HepG2 (cell line): ENCODE results near the gene WNT5B. TPM values are rescaled to one million over a fixed set of nuclear protein-coding genes. Genes with fewer than 3 reads are reported as not detected.

ENCODE experiments used
- ADNP ChIP-seq: sonication (generic); formaldehyde crosslinking; IDR thresholded peaks from 2 replicates; pipeline ENCODE4 v1.4.0; 2020; ENCODE audit warnings: missing genetic modification reagents
- EEA1 ChIP-seq: sonication (generic); formaldehyde crosslinking; IDR thresholded peaks from 2 replicates; pipeline ENCODE4 v1.5.1; 2020; ENCODE audit warnings: mild to moderate bottlenecking, missing genetic modification reagents, borderline replicate concordance
- HOXD1 ChIP-seq: sonication (generic); formaldehyde crosslinking; IDR thresholded peaks from 2 replicates; pipeline ENCODE4 v1.5.0; 2020; ENCODE audit warnings: missing genetic modification reagents
- KDM3A ChIP-seq: IDR thresholded peaks from 2 replicates; pipeline ENCODE4 v1.6.1; 2018; ENCODE audit warnings: low read depth, missing compliant biosample characterization
- MXD3 ChIP-seq: IDR thresholded peaks from 2 replicates; pipeline ENCODE4 v1.6.1; 2016; ENCODE audit warnings: mild to moderate bottlenecking, missing biosample characterization, missing genetic modification reagents
- NCOA5 ChIP-seq: sonication (generic); formaldehyde crosslinking; IDR thresholded peaks from 2 replicates; pipeline ENCODE4 v1.4.0; 2020; ENCODE audit warnings: missing genetic modification reagents
- PRDM10 ChIP-seq: sonication (generic); formaldehyde crosslinking; IDR thresholded peaks from 2 replicates; pipeline ENCODE4 v1.4.0; 2020; ENCODE audit warnings: low read depth, missing genetic modification reagents
- RARG ChIP-seq: sonication (generic); formaldehyde crosslinking; IDR thresholded peaks from 2 replicates; pipeline ENCODE4 v1.4.0; 2020; ENCODE audit warnings: low read depth, mild to moderate bottlenecking, missing genetic modification reagents
- REPIN1 ChIP-seq: sonication (generic); formaldehyde crosslinking; IDR thresholded peaks from 2 replicates; pipeline ENCODE4 v1.8.0; 2022; ENCODE audit warnings: missing genetic modification reagents, low read depth, mild to moderate bottlenecking, borderline replicate concordance
- SETDB1 ChIP-seq: sonication (generic); formaldehyde crosslinking; IDR thresholded peaks from 2 replicates; pipeline ENCODE4 v1.5.1; 2020; ENCODE audit warnings: missing genetic modification reagents, mild to moderate bottlenecking, borderline replicate concordance
- SRSF4 ChIP-seq: fragments of 200-400 bp; formaldehyde crosslinking; IDR thresholded peaks from one replicate; pipeline ENCODE4 v1.6.1; 2018; ENCODE audit warnings: mild to moderate bottlenecking, low read depth, low read length, moderate library complexity; ENCODE audit not compliant: poor library complexity, severe bottlenecking
- TCF7L2 ChIP-seq: IDR thresholded peaks from 2 replicates; pipeline ENCODE4 v1.6.1; 2011; ENCODE audit warnings: mild to moderate bottlenecking, low read depth, low read length, moderate library complexity
- U2AF2 ChIP-seq: fragments of 200-400 bp; formaldehyde crosslinking; IDR thresholded peaks from 2 replicates; pipeline ENCODE4 v1.6.1; 2017; ENCODE audit warnings: low read depth, mild to moderate bottlenecking, low read length
- YEATS4 ChIP-seq: sonication (generic); formaldehyde crosslinking; IDR thresholded peaks from 2 replicates; pipeline ENCODE4 v1.4.0; 2020; ENCODE audit warnings: missing genetic modification reagents, borderline replicate concordance
- ZBTB14 ChIP-seq: sonication (generic); formaldehyde crosslinking; IDR thresholded peaks from 2 replicates; pipeline ENCODE4 v1.4.0; 2020; ENCODE audit warnings: missing genetic modification reagents
- ZFP36L1 ChIP-seq: sonication (generic); formaldehyde crosslinking; IDR thresholded peaks from 2 replicates; pipeline ENCODE4 v1.8.0; 2022; ENCODE audit warnings: mild to moderate bottlenecking, missing genetic modification reagents, moderate library complexity
- ZNF160 ChIP-seq: sonication (generic); formaldehyde crosslinking; IDR thresholded peaks from 2 replicates; pipeline ENCODE4 v1.8.0; 2022; ENCODE audit warnings: mild to moderate bottlenecking, inconsistent platforms, missing genetic modification reagents
- ZNF589 ChIP-seq: sonication (generic); formaldehyde crosslinking; conservative IDR thresholded peaks from 2 replicates; pipeline ENCODE4 v1.8.0; 2022; ENCODE audit warnings: mild to moderate bottlenecking, moderate library complexity, missing genetic modification reagents
- ZNF703 ChIP-seq: sonication (generic); formaldehyde crosslinking; IDR thresholded peaks from 2 replicates; pipeline ENCODE4 v1.5.1; 2020; ENCODE audit warnings: missing genetic modification reagents, mild to moderate bottlenecking, moderate library complexity, borderline replicate concordance
- ZNF780A ChIP-seq: sonication (generic); formaldehyde crosslinking; IDR thresholded peaks from 2 replicates; pipeline ENCODE4 v1.8.0; 2022; ENCODE audit warnings: mild to moderate bottlenecking, missing genetic modification reagents, moderate library complexity
- ZNF800 ChIP-seq: sonication (generic); formaldehyde crosslinking; IDR thresholded peaks from 2 replicates; pipeline ENCODE4 v1.4.0; 2020; ENCODE audit warnings: missing genetic modification reagents
- ZNF878 ChIP-seq: sonication (generic); formaldehyde crosslinking; IDR thresholded peaks from 2 replicates; pipeline ENCODE4 v1.8.1; 2023; ENCODE audit warnings: mild to moderate bottlenecking, missing genetic modification reagents, moderate library complexity
- ZNF891 ChIP-seq: sonication (generic); formaldehyde crosslinking; IDR thresholded peaks from 2 replicates; pipeline ENCODE4 v1.5.0; 2020; ENCODE audit warnings: mild to moderate bottlenecking, missing genetic modification reagents
- polyA plus RNA-seq, 8 experiments: library from polyadenylated mRNA; depleted of rRNA in 3 of 8; stranded (reverse) in 7 of 8; unstranded in 1 of 8; fragments of >200 nt; fragmentation: Illumina TruSeq in 4 of 8; extraction: Trizol in 4 of 8; gene quantifications; 2 replicates each; pipeline versions ENCODE4 v1.2.1 to v1.2.3, GENCODE V29; 2011 to 2016; ENCODE audit warnings: low read depth in 4 of 8, missing spikeins in 1 of 8, mixed read lengths in 1 of 8; ENCODE audit not compliant: insufficient read depth in 1 of 8
- total RNA-seq, 5 experiments: library from RNA; depleted of rRNA; stranded (reverse); fragments of >200 nt; fragmentation: Illumina TruSeq; extraction: Trizol; gene quantifications; 2 replicates each; pipeline ENCODE4 v1.2.3, GENCODE V29; 2016; ENCODE audit warnings: low read depth in 1 of 5

The WNT5B gene
- total and polyA plus RNA-seq, 2 of the 13 experiments (the other 11 are each of a cell fraction or from before 2014, with no cell fraction given), result 0.04 TPM; not detected in 1

- TF ChIP-seq SRSF4 (no peak), U2AF2 (no peak), EEA1 (CRISPR knock-in tag) (no peak), ZNF800 (CRISPR knock-in tag) (no peak), ZNF891 (no peak), NCOA5 (CRISPR knock-in tag) (no peak), ZNF160 (CRISPR knock-in tag) (no peak), REPIN1 (CRISPR knock-in tag) (no peak), PRDM10 (CRISPR knock-in tag) (no peak), SETDB1 (no peak), ZNF878 (CRISPR knock-in tag) (no peak), MXD3 (CRISPR knock-in tag) (no peak), TCF7L2 (no peak), ZNF703 (CRISPR knock-in tag) (no peak), YEATS4 (no peak), ZNF780A (no peak), ZBTB14 (CRISPR knock-in tag) (no peak), ZNF589 (no peak), HOXD1 (no peak), ZFP36L1 (CRISPR knock-in tag) (0 out of 2 replicates have a peak, but pooled peaks have one; percentile 38), RARG (no peak), KDM3A (CRISPR knock-in tag) (no peak), ADNP (CRISPR knock-in tag) (no peak)
Measured at GRCh38 chr12:1660304-1661187, 31.5 kb downstream of the WNT5B start (continued).
